Smooth muscle cell (in vitro differentiated cells): Measurements from ENCODE around the gene CACNA1H. TPM values are rescaled to one million over a fixed set of nuclear protein-coding genes. Genes with fewer than 3 reads are reported as not detected.
"Not testable (repeated sequence)": the region's sequence is repeated elsewhere in the genome, so short reads cannot be mapped to it uniquely, and the experiment has no call there.

Source experiments
- DNase-seq: peaks from one replicate; lab custom pipeline; 2025; ENCODE audit not compliant: unreplicated experiment; lab: John Stamatoyannopoulos, UW
- H2AFZ ChIP-seq: fragments of 200-600 bp; sonication (generic); 2 replicates; pipeline ENCODE4 v1.6.0; 2016; ENCODE audit warnings: antibody characterized with exemption, low read depth, mild to moderate bottlenecking
- H3F3A ChIP-seq: fragments of 200-600 bp; sonication (generic); 2 replicates; pipeline ENCODE4 v1.6.0; 2017; ENCODE audit warnings: antibody characterized with exemption, low read depth
- H3K27ac ChIP-seq: fragments of 200-600 bp; sonication (generic); 2 replicates; pipeline ENCODE4 v1.5.1; 2016; ENCODE audit warnings: low read depth, mild to moderate bottlenecking
- H3K27me3 ChIP-seq: fragments of 200-600 bp; sonication (generic); 2 replicates; pipeline ENCODE4 v1.6.1; 2016; ENCODE audit warnings: low read depth, mild to moderate bottlenecking
- H3K36me3 ChIP-seq: fragments of 200-600 bp; sonication (generic); 2 replicates; pipeline ENCODE4 v1.5.1; 2016; ENCODE audit warnings: low read depth
- H3K4me1 ChIP-seq: fragments of 200-600 bp; sonication (generic); 2 replicates; pipeline ENCODE4 v1.5.1; 2016; ENCODE audit warnings: low read depth
- H3K4me2 ChIP-seq: fragments of 200-600 bp; sonication (generic); 2 replicates; pipeline ENCODE4 v1.6.0; 2016; ENCODE audit warnings: mild to moderate bottlenecking
- H3K4me3 ChIP-seq: fragments of 200-600 bp; sonication (generic); 2 replicates; pipeline ENCODE4 v1.5.1; 2016; ENCODE audit warnings: mild to moderate bottlenecking
- H3K79me2 ChIP-seq: fragments of 200-600 bp; sonication (generic); 2 replicates; pipeline ENCODE4 v1.6.0; 2016; ENCODE audit warnings: low read depth, mild to moderate bottlenecking
- H3K9ac ChIP-seq: fragments of 200-600 bp; sonication (generic); 2 replicates; pipeline ENCODE4 v1.6.0; 2016; ENCODE audit warnings: low read depth
- H3K9me3 ChIP-seq: fragments of 200-600 bp; sonication (generic); replicated peaks from 2 replicates; pipeline ENCODE4 v1.5.1; 2016; ENCODE audit warnings: low read depth
- H4K20me1 ChIP-seq: fragments of 200-600 bp; sonication (generic); 2 replicates; pipeline ENCODE4 v1.6.0; 2016; ENCODE audit warnings: low read depth
- WGBS: methylation state at CpG from one replicate; pipeline ENCODE4 v1.1.7; 2016; ENCODE audit warnings: low lambda C conversion rate; 5-methylcytosine and 5-hydroxymethylcytosine counted together
- polyA plus RNA-seq: library from polyadenylated mRNA; unstranded; fragments of >200 nt; fragmentation: Nextera tagmentation; extraction: Ambion mirVana; gene quantifications from 2 replicates; pipeline ENCODE4 v1.2.1, GENCODE V29; 2016
- total RNA-seq: library from RNA; depleted of rRNA; stranded (reverse); fragments of >200 nt; gene quantifications from 2 replicates; pipeline ENCODE4 v1.2.3, GENCODE V29; 2014
- TF ChIP-seq, protein P1 (sequence below): fragments of 200-600 bp; sonication (generic); IDR thresholded peaks from 2 replicates; pipeline ENCODE4 v1.5.1; 2017; ENCODE audit warnings: borderline replicate concordance, mild to moderate bottlenecking, antibody characterized with exemption; ENCODE audit not compliant: insufficient read depth, poor library complexity, severe bottlenecking

The CACNA1H gene
- total and polyA plus RNA-seq, 2 experiments from 2014 or later: 1.7 to 2.6 TPM

DNA sequence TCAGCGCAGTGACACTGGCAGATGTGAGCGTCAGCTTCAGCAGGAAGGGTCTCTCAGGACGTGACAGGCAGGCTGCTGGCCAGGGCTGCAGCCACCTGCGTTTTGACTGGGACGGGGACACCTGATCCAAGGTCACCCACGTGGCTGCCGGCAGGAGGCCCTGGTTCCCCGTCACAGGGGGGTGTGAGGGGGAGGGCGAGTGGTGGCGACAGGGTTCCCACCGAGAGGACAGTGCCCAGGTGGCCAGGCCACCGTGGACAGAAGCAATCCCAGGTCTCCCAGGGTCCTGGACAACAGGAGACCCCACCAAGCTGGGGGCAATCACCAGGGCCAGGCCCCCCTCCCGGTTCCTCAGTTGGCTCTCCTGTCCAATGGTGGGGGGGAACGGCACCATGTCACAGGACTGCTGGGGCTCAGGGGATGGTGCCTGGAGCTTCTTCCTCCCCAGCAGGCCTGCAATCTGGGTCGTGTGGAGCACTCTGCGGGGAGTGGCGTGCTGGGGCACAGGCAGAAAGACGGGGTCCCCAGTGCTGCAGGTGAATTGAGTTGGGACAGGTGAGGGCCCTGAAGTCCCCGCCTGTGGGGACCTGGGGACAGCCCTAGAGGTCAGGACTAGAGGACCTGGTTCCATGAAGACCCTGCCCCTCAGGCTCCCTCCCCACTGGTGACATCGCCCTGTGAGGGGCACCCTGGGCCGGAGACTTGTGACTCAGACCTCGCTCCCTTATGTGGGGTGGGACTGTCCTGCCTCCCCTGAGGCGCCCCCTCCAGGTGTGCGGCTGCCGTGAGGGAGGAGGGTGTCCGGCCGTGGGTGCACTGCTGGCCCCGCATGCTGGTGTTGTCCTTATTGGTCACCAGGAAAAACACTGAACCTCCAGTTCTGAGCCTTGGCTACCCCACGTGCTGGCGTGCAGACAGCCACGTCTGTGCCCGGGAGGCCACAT is 91.3 kb downstream of the CACNA1H start:
- not testable (repeated sequence) for H3K79me2 ChIP-seq, H3K27ac ChIP-seq, H3K4me1 ChIP-seq, H3K9ac ChIP-seq, H3F3A ChIP-seq, H3K4me2 ChIP-seq, H3K36me3 ChIP-seq, H2AFZ ChIP-seq, H3K27me3 ChIP-seq, H4K20me1 ChIP-seq, H3K4me3 ChIP-seq, DNase-seq, H3K9me3 ChIP-seq
- 88% methylated on average over 26 of the region's 32 CpGs for WGBS

DNA sequence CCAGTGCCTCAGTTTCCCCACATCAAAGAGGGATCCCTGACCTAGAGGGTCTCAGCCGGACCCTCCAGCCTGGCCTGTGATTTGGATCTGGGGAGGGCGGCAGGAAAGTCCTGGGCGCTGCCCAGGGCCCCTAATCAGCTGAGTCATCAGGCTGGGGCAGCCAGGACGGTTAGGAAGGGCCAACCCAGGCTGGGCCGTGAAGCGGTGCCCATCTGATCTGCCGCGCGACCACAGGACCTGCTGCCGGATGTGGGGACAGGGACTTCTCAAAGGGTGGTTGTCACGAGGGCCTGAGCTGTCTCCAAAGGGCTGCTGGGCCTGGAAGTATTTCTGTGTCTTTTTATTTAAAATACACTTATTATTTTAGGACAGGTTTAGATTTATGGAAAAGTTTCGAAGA is 92.0 kb downstream of the CACNA1H start:
- TF ChIP-seq, protein P1, sequence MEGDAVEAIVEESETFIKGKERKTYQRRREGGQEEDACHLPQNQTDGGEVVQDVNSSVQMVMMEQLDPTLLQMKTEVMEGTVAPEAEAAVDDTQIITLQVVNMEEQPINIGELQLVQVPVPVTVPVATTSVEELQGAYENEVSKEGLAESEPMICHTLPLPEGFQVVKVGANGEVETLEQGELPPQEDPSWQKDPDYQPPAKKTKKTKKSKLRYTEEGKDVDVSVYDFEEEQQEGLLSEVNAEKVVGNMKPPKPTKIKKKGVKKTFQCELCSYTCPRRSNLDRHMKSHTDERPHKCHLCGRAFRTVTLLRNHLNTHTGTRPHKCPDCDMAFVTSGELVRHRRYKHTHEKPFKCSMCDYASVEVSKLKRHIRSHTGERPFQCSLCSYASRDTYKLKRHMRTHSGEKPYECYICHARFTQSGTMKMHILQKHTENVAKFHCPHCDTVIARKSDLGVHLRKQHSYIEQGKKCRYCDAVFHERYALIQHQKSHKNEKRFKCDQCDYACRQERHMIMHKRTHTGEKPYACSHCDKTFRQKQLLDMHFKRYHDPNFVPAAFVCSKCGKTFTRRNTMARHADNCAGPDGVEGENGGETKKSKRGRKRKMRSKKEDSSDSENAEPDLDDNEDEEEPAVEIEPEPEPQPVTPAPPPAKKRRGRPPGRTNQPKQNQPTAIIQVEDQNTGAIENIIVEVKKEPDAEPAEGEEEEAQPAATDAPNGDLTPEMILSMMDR: no peak
- no peak overlapping the region for H2AFZ ChIP-seq
- no peak for DNase-seq
- no peak overlapping the region for H3K9ac ChIP-seq
- H4K20me1 ChIP-seq: no peaks in the 10 kb centered on the region
- H3K27me3 ChIP-seq: no peaks in the 10 kb centered on the region
- no peak overlapping the region for H3K4me2 ChIP-seq
- no peaks in the 10 kb centered on the region for H3K79me2 ChIP-seq
- H3K4me3 ChIP-seq: no peak overlapping the region
- H3K27ac ChIP-seq: no peak overlapping the region
- no peaks in the 10 kb centered on the region for H3F3A ChIP-seq
- no peaks in the 10 kb centered on the region for H3K9me3 ChIP-seq
- WGBS: 88% methylated on average over 12 of the region's 12 CpGs
- H3K4me1 ChIP-seq: no peaks in the 10 kb centered on the region
- no peaks in the 10 kb centered on the region for H3K36me3 ChIP-seq

DNA sequence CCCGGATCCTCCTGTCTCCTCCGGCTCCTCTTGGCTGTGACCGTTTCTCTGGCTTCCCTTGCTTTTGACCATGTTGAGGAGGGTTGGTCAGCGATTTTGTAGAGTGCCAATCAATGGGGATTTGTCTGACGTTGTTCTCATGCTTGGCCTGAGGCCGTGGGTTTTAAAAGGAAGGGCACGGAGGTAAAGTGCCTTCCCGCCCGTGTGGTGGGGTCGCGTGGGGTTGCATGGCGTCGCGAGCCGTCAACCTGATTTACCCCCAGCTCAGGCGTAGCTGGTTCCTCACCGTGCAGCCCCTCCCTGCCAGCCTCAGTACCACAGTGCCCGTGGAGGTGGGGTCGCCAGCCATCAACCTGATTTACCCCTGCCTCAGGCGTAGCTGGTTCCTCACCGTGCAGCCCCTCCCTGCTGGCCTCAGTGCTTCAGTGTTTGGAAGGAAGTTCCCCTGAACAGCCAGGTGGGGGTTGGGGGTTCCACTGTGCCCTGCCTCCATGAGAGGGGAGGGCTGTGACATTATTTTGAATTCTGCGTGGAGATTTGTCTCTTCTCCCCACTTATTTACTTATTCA is 92.6 kb downstream of the CACNA1H start:
- Histone ChIP-seq H2AFZ (no peak overlapping the region), H3K4me2 (no peak overlapping the region), H3K36me3 (no peaks in the 10 kb centered on the region), H3K27me3 (no peaks in the 10 kb centered on the region), H3F3A (no peaks in the 10 kb centered on the region), H3K4me1 (no peaks in the 10 kb centered on the region), H3K4me3 (no peak overlapping the region), H3K27ac (no peak overlapping the region), H3K79me2 (no peaks in the 10 kb centered on the region), H3K9me3 (no peaks in the 10 kb centered on the region), H3K9ac (no peak overlapping the region), H4K20me1 (no peaks in the 10 kb centered on the region)
- DNase-seq: no peak
- TF ChIP-seq, protein P1: no peak
- WGBS: 83% methylated on average over 22 of the region's 22 CpGs

DNA sequence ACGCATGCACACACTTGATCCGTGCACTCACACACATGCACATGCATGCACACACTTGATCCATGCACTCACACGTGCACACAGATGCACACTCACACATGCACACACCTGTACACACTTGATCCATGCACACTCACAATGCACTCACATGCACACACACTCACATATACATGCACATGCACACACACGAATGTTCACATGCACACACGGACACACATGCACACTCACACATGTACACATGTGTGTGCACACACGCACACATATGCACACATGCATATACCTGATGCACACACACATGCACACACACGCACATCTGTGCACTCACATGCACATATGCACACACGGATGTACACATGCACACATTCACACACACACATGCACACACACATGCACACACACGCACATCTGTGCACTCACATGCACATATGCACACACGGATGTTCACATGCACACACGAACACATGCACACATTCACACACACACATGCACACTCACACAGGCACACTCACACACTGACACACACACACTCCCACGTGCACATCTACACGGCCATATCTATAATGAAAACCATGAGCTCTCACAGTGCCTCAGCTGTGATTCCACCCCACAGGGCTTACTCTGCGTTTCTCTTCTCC is 95.1 kb downstream of the CACNA1H start:
- not testable (repeated sequence) for H3K27ac ChIP-seq, DNase-seq, H3K9ac ChIP-seq, H3F3A ChIP-seq, H3K4me2 ChIP-seq, H2AFZ ChIP-seq, H3K9me3 ChIP-seq, H3K27me3 ChIP-seq, H3K4me1 ChIP-seq, H3K4me3 ChIP-seq, H3K36me3 ChIP-seq, H4K20me1 ChIP-seq, H3K79me2 ChIP-seq
- WGBS: 92% methylated on average over 13 of the region's 14 CpGs

DNA sequence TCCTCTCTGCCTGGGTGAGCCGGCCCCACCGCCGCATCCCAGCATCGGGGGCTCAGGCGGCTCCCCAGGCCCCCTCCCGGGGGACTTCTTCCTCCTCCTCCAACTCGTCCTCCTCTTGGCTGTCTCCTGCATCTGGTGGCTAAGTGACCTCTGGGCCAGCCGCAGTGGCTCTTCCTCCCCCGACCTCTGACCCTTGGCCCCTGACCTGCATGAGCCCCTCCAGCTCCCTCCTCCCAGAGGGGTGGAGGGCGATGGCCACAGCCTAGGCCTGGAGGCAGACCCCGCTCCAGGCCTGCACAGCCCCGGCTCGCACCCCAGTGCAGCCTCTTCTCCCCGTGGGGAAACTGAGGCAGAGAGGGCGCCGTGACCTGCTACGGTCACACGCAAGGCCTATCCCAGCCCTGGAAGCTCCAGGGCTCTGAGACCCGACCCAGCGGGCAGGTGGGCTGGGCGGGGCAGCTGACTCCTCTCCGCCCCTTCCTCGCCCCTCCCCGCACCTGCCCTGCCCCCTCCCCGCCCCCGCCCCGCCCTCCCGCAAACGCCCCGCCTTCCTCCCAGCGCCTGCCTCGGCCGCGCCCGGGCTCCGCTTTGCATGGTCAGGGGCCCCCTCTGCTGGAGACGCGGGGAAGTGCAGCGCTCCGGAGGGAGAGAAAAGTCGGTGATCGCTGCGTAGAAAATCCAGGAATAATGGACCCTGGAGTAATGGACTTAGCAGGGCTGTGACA is 96.3 kb downstream of the CACNA1H start:
- not testable (repeated sequence) for H4K20me1 ChIP-seq, H3K9ac ChIP-seq, H3K27ac ChIP-seq, H3K36me3 ChIP-seq, H3K4me1 ChIP-seq, H3K4me3 ChIP-seq, H3K4me2 ChIP-seq, H2AFZ ChIP-seq, DNase-seq, H3F3A ChIP-seq, H3K9me3 ChIP-seq, H3K79me2 ChIP-seq, H3K27me3 ChIP-seq
- no CpG with 5 or more reads among the region's 43 CpGs for WGBS

DNA sequence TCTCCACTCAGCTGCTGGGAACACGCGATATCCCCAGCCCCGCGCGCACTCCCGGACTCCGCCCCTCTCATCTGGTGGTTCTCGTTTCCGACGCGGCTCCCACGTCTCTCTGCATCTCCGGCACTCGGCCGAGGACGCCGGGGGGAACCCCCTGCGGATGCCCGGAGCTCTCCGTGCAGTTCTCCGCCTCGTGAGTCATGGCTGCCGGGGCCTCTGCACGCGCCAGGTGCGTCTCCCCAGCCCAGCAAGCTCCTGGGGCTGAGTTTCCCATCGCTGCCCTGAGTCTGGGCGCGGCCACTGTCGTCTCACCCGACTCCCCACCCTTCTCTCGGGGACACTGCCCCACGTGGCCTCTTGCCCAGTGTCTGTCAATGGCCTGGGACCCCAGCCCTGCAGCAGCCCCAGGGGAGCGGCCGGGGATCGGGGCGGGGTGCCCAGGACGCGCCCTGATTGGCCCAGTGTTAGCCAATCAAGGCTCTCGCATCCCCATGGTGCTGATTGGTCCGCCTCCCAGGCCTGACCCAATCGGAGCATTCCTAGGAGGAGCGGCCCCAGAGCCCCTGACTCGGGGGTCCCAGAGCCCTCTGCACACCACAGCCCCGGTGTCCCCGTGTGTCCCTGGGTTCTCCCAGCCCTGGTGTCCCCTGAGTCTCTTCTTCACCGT is 100.9 kb downstream of the CACNA1H start:
- H3K9ac ChIP-seq, H3K4me1 ChIP-seq, H4K20me1 ChIP-seq, H3K4me3 ChIP-seq, DNase-seq, H3K9me3 ChIP-seq, H3K79me2 ChIP-seq, H3K36me3 ChIP-seq, H3F3A ChIP-seq, H3K4me2 ChIP-seq, H3K27ac ChIP-seq, H2AFZ ChIP-seq, H3K27me3 ChIP-seq: not testable (repeated sequence)
- no CpG with 5 or more reads among the region's 47 CpGs for WGBS
